Measurements from ENCODE around the gene MBP. TPM values are rescaled to one million over a fixed set of nuclear protein-coding genes. Genes with fewer than 3 reads are reported as not detected.
A peak's percentile ranks its signal among the peaks of the same experiment; 100 is the strongest.

The MBP gene
- total RNA-seq, 4 donors from 2014 or later: 45.0 to 60.0 (median 51.9) TPM

- DNase-seq (ENCODE audit: low spot score in 2 of 2): peak in 1 of 2 donors; percentile 53
- intact Hi-C loops (cut with DNase I; ENCODE audit: low total_unique reads): no loop called here
- WGBS, 2 donors: 89 to 91% methylated on average over 16 of the region's 16 CpGs
- TF ChIP-seq POLR2A (IDR thresholded peaks at IDR 0.05): no peak
- TF ChIP-seq, protein P1, sequence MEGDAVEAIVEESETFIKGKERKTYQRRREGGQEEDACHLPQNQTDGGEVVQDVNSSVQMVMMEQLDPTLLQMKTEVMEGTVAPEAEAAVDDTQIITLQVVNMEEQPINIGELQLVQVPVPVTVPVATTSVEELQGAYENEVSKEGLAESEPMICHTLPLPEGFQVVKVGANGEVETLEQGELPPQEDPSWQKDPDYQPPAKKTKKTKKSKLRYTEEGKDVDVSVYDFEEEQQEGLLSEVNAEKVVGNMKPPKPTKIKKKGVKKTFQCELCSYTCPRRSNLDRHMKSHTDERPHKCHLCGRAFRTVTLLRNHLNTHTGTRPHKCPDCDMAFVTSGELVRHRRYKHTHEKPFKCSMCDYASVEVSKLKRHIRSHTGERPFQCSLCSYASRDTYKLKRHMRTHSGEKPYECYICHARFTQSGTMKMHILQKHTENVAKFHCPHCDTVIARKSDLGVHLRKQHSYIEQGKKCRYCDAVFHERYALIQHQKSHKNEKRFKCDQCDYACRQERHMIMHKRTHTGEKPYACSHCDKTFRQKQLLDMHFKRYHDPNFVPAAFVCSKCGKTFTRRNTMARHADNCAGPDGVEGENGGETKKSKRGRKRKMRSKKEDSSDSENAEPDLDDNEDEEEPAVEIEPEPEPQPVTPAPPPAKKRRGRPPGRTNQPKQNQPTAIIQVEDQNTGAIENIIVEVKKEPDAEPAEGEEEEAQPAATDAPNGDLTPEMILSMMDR (IDR thresholded peaks at IDR 0.05): no peak
- no peak overlapping the region for H3K4me3 ChIP-seq (ENCODE audit: low read depth, poor library complexity, severe bottlenecking)
These were observed 2.9 kb upstream of the MBP start for GRCh38 chr18:77135339-77136075.

GRCh38 chr18:77134611-77135010 lies 2.0 kb upstream of the MBP start:
- TF ChIP-seq, protein P1 (IDR thresholded peaks at IDR 0.05): no peak
- TF ChIP-seq POLR2A (IDR thresholded peaks at IDR 0.05): no peak
- H3K4me3 ChIP-seq (ENCODE audit: low read depth, poor library complexity, severe bottlenecking): no peak overlapping the region
- intact Hi-C loops (cut with DNase I; ENCODE audit: low total_unique reads): no loop called here
- WGBS, 2 donors: 79 to 81% methylated on average over 4 of the region's 4 CpGs
- DNase-seq (ENCODE audit: low spot score in 2 of 2): no peak

DNA sequence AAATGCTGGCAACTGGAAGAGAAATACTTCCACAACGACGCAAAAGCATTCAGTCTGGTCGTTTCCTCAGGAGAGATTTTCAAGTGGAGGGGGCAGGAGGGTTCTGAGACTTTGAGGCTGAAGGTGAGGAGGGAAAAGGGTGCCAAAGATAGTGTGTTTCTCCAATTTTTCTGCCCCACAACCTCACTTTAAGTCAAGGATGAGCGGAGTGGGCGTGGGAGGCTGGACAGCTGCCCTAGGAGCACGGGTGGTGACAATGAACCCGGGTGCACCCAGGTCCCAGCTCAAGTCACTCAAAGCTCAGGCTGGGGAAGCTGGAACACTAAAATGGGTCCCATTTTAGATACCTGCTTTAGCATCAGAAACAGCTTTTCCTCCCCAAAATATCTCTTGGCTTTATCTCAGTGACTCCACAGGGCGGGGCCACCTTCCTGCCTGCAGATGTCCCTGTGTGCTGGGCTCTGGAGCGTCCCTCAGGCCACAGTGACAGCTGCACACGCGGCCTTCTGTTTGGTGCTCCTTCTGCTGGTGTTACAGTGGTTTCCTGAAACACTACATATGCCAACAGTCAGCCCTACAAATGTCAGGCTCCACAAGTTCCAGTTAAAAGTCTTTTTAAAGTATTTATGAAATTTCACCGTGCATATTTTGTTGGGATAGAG lies 1.4 kb upstream of the MBP start:
- H3K4me3 ChIP-seq (ENCODE audit: low read depth, poor library complexity, severe bottlenecking): no peak overlapping the region
- DNase-seq (ENCODE audit: low spot score in 2 of 2): peak; percentile 75 to 93

DNA sequence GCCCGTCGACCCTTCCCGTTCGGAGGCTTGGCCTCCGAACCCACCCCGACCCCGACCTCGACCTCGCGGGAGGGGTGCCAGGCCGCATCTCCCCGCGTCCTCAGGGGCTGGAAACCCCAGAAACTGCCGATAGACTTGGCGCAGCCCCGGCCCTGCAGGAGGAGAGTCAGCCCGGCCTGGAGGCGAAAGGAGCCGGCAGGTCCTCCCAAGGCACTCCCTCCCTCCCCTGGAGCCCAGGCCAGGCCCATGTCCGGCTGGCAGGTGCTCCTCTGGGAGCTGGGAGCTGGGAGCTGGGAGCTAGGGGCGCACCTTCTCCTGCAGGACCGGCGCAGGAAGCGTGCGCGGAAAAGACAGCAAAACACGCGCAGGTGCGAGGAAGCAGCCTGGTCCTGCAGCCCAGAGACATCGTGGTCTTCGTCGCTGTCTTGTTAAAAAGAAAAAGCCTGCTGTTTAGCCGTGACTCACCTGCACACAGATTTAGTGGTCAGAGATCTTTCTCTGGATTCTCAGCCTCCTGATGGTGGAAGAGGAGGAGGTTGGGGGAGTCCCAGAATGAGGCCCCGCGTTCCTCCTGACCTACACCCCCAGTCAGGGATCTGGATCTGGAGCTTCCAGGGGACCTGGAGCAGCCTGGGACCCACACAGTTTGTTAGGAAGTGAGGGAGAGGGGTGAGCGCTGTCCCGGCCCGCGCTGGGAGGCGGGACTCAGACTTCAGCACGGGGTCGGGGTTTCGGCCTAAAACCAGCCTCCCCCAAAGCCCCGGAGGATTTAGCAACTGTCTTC lies 660 bp upstream of the MBP start:
- TF ChIP-seq POLR2A (IDR thresholded peaks at IDR 0.05): no peak
- TF ChIP-seq, protein P1 (IDR thresholded peaks at IDR 0.05): no peak
- WGBS, 2 donors: 40 to 52% methylated on average over 23 to 28 of the region's 44 CpGs
- peak overlapping the region; percentile 90 for H3K4me3 ChIP-seq (ENCODE audit: low read depth, poor library complexity, severe bottlenecking)
- intact Hi-C loops (cut with DNase I; ENCODE audit: low total_unique reads): no loop called here
- DNase-seq (ENCODE audit: low spot score in 2 of 2): peak in 1 of 2 donors; percentile 94

More for the DNA sequence above, 1.4 kb upstream of the MBP start:
- TF ChIP-seq POLR2A (IDR thresholded peaks at IDR 0.05): no peak
- TF ChIP-seq, protein P1 (IDR thresholded peaks at IDR 0.05): no peak
- 39 to 42% methylated on average over 12 of the region's 12 CpGs for WGBS, 2 donors
- intact Hi-C loops (cut with DNase I; ENCODE audit: low total_unique reads): no loop called here

DNA sequence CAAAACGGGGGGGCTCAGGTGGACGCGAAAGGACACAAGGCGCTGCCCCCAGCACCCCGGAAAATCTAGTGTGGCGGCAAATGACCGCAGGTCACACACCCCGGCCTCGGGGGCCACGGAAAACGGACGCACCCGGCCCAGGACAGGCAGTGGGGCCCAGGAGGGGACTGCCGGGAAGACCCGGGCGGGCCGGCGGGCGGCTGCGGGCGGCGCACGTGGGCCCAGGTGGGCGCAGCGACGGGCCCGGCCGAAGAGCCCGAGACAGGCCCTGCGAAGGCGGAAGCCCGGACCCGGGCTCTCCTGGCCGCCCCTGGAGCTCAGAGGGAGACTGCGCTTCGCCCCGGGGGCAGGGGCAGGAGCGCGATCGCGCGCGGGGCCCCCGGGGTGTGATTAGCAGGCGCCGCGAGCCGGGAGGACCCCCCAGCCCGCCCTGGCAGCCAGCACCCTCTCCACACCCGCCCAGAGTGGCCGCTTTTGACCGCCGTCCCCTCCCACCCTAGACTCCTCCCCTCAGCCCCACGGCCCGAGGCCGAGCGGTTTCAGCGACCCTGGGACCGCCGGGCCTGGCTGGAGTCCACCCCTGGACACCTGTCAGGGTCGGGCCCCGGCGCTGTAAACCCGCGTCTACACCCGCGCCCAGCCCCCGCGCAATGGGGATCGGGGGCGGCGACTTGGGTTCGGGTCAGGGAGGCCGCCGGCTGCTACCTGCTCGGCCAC lies 773 bp downstream of the MBP start:
- intact Hi-C loops (cut with DNase I; ENCODE audit: low total_unique reads): no loop called here
- peak in 1 of 2 donors; percentile 94 for DNase-seq (ENCODE audit: low spot score in 2 of 2)
- 0% methylated on average over 3 to 29 of the region's 76 CpGs for WGBS, 2 donors
- H3K4me3 ChIP-seq (ENCODE audit: low read depth, poor library complexity, severe bottlenecking): peak overlapping the region; percentile 90
- TF ChIP-seq POLR2A (IDR thresholded peaks at IDR 0.05): peak in 1 of 2 donors; percentile 52
- TF ChIP-seq, protein P1 (IDR thresholded peaks at IDR 0.05): no peak

Data from lower leg skin (tissue), 4 donors.